ENCODE data around the gene PAPPA2. TPM values are rescaled to one million over a fixed set of nuclear protein-coding genes. Genes with fewer than 3 reads are reported as not detected.

Gene PAPPA2
- total and polyA plus RNA-seq, 12 donors: 0.03 to 0.87 (median 0.10) TPM; not detected in 1

- Histone ChIP-seq H3K4me3 (no peak overlapping the region), H3K9me3 (replicated peaks in 1 of 3) (no peaks in the 10 kb centered on the region), H3K27ac (no peak overlapping the region), H3K27me3 (no peaks in the 10 kb centered on the region), H3K36me3 (replicated peaks in 1 of 2) (no peaks in the 10 kb centered on the region), H3K4me1 (replicated peaks in 1 of 2) (no peaks in the 10 kb centered on the region)
- intact Hi-C loops (cut with DNase I): loop anchor here (10.0 kb wide), 2 partner anchors 142 to 148 kb away; no protein-coding TSS in a partner anchor
- TF ChIP-seq POLR2A (IDR thresholded peaks at IDR 0.05) (no peak), CTCF (IDR thresholded peaks at IDR 0.05) (no peak)
- DNase-seq: no peak
- WGBS, 4 donors: 61 to 67% (median 62%) methylated on average over 1 of the region's 1 CpG
These were observed 233.7 kb downstream of the PAPPA2 start for GRCh38 chr1:176696689-176697088.

GRCh38 chr1:176699821-176700220, 236.8 kb downstream of the PAPPA2 start:
- H3K4me3 ChIP-seq: no peak overlapping the region
- no peaks in the 10 kb centered on the region for H3K27me3 ChIP-seq
- DNase-seq: no peak
- H3K27ac ChIP-seq: no peak overlapping the region
- WGBS, 4 donors: 79 to 92% (median 89%) methylated on average over 2 of the region's 2 CpGs
- intact Hi-C loops (cut with DNase I): loop anchor here (10.0 kb wide), 2 partner anchors 145 kb away; no protein-coding TSS in a partner anchor
- no peaks in the 10 kb centered on the region for H3K9me3 ChIP-seq (replicated peaks in 1 of 3)
- no peak for TF ChIP-seq CTCF (IDR thresholded peaks at IDR 0.05)
- TF ChIP-seq POLR2A (IDR thresholded peaks at IDR 0.05): no peak
- H3K36me3 ChIP-seq (replicated peaks in 1 of 2): no peaks in the 10 kb centered on the region
- H3K4me1 ChIP-seq (replicated peaks in 1 of 2): no peaks in the 10 kb centered on the region

GRCh38 chr1:176701151-176701866, 238.3 kb downstream of the PAPPA2 start:
- intact Hi-C loops (cut with DNase I): no loop called here
- DNase-seq: no peak
- no peaks in the 10 kb centered on the region for H3K36me3 ChIP-seq (replicated peaks in 1 of 2)
- WGBS, 4 donors: 73 to 84% (median 80%) methylated on average over 3 of the region's 3 CpGs
- no peak overlapping the region for H3K27ac ChIP-seq
- H3K4me3 ChIP-seq: no peak overlapping the region
- no peaks in the 10 kb centered on the region for H3K9me3 ChIP-seq (replicated peaks in 1 of 3)
- H3K27me3 ChIP-seq: no peaks in the 10 kb centered on the region
- H3K4me1 ChIP-seq (replicated peaks in 1 of 2): no peaks in the 10 kb centered on the region
- TF ChIP-seq CTCF (IDR thresholded peaks at IDR 0.05) (no peak), POLR2A (IDR thresholded peaks at IDR 0.05) (no peak)

- DNase-seq: no peak
- no peaks in the 10 kb centered on the region for H3K36me3 ChIP-seq (replicated peaks in 1 of 2)
- 71 to 80% (median 78%) methylated on average over 3 of the region's 3 CpGs for WGBS, 4 donors
- H3K27me3 ChIP-seq: no peaks in the 10 kb centered on the region
- TF ChIP-seq POLR2A (IDR thresholded peaks at IDR 0.05) (no peak), CTCF (IDR thresholded peaks at IDR 0.05) (no peak)
- no peak overlapping the region for H3K27ac ChIP-seq
- no peaks in the 10 kb centered on the region for H3K9me3 ChIP-seq (replicated peaks in 1 of 3)
- intact Hi-C loops (cut with DNase I): no loop called here
- H3K4me1 ChIP-seq (replicated peaks in 1 of 2): no peaks in the 10 kb centered on the region
- H3K4me3 ChIP-seq: no peak overlapping the region
These were observed 239.9 kb downstream of the PAPPA2 start for GRCh38 chr1:176702901-176703300.
